NCI-H69 (cell line): Measurements from ENCODE around the gene CDCA5.
A peak's percentile ranks its signal among the peaks of the same experiment; 100 is the strongest.

ENCODE experiments used
- DNase-seq: peaks from one replicate; lab custom pipeline; 2025; lab: John Stamatoyannopoulos, UW

Gene CDCA5

GRCh38 chr11:65043881-65044501 is 39.8 kb downstream of the CDCA5 start:
- DNase-seq, result no peak

GRCh38 chr11:65042891-65043290 is 40.9 kb downstream of the CDCA5 start:
- no peak for DNase-seq

GRCh38 chr11:65040847-65041622 is 42.8 kb downstream of the CDCA5 start, which contains the start of gene SAC3D1:
Gene SAC3D1 (plus strand): TSS chr11:65041210. CDS start chr11:65041293, 83 bp downstream.
- peak; percentile 99 for DNase-seq

GRCh38 chr11:65040520-65040846 is 43.4 kb downstream of the CDCA5 start:
- no peak for DNase-seq

GRCh38 chr11:65036931-65037330 is 46.9 kb downstream of the CDCA5 start:
- DNase-seq, result peak; percentile 33

GRCh38 chr11:65035579-65035978 is 48.3 kb downstream of the CDCA5 start:
- DNase-seq, result no peak

- DNase-seq, result no peak
Observed at GRCh38 chr11:65034423-65034822, 49.4 kb downstream of the CDCA5 start.

- DNase-seq, result no peak
Observed at GRCh38 chr11:65032216-65032615, 51.6 kb downstream of the CDCA5 start.
